DMS 273 (cell line): ENCODE measurements around the gene GCC1.
"Not testable (repeated sequence)": the region's sequence is repeated elsewhere in the genome, so short reads cannot be mapped to it uniquely, and the experiment has no call there.

Experiments
- DNase-seq: peaks from one replicate; lab custom pipeline; 2025; ENCODE audit not compliant: unreplicated experiment; lab: John Stamatoyannopoulos, UW

The GCC1 gene

DNA sequence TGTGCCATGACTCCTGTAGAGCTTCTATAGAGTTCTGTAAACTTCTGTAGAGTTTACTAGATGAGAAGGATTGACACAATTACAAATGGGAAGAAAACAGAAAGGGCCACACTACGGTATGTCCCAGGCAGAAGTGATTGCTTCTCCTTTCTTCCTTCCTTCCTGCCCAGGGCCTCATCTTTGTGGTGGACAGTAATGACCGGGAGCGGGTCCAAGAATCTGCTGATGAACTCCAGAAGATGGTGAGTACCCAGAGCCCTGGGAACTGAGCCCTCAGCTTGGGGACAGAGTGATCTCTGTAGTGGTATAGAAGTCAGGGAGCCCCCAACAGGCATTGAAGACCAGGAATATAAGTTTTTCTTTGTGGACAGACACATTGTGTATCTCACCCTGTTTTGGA, 4.5 kb upstream of the GCC1 start:
- DNase-seq = no peak

- peak; percentile 81 for DNase-seq
These were observed 3.5 kb upstream of the GCC1 start for GRCh38 chr7:127588697-127589482.

GRCh38 chr7:127588019-127588696, 2.8 kb upstream of the GCC1 start, which contains the start of gene ARF5:
TSS of gene ARF5 (plus strand) at chr7:127588411. CDS start at chr7:127588499, 88 bp downstream.
- peak; percentile 96 for DNase-seq

DNA sequence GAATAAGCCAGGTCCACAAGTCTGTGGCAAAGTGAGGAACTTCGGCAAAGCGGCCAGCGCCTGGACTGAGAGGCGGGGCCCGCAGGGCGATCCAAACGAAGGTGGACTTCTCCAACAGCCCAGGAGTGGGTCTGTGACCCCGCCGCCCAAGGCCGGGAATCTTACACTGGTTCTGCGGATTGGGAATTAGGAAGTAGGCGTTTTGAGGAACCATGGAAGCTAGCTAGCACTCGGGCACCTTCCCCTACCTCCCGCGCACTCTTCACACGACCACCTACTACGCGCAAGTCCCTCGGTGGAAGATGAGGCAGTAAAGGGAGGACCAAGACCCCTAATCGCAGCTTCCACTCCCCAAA, 2.2 kb upstream of the GCC1 start:
- DNase-seq = peak; percentile 48

DNA sequence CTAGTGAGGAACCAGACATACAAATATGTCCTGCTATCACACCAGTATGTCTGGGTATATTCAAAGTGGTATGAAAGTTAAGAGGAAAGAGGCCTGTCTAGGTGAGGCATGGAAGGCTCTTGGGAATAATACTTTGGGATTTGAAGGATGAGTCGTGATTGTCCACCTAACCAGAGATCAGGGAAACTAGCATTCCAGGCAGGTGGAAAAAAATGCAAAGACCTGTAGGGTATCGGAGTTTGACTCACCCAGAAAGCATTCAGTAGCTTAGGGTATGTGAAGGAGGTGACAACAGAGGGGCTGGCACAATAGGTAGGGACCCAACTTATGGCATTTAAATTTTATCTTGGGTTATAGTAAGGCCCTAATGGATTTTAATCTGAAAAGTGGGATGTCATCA, 950 bp upstream of the GCC1 start:
- no peak for DNase-seq

DNA sequence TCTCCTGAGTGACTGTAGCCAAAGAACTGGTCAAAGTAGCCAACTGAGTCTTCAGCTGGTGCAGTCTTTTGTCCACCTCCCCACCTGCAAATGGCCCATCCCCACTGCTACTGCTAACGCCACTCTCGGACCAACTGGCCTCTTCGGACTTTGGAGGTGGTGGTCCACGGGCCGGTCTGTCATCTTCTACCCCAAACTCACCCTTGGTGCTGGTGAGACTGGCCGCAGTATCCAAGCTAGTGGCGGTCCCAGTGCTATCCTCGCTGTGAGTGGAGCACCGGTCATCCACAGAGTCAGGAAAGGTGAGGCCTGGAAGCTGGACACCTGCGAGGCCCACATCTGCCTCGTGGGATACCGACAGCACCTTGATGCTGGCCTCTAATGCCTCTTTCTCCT, 750 bp downstream of the GCC1 start:
- DNase-seq = no peak

DNA sequence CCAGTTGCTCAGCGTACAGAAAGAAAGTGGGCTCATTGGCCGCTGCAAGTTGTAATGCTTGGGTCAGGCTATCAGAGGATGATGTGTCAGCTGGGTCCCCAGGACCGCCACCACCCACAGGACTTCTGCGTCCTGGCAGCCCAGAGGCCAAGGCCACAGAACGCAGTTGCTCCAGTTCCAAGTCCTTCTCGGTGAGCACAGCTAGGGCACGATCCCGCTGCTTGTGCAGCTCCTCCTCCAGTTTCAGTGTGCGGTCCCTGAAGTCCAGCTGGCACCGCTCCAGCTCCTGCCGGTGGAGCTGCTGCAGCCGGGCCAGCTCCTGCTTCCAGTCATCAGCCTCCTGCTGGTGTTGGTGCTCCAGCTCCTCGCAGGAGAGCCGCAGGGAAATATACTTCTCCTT, 3.0 kb downstream of the GCC1 start:
- DNase-seq = peak; percentile 65

GRCh38 chr7:127581716-127582115, 3.7 kb downstream of the GCC1 start:
- no peak for DNase-seq

- no peak for DNase-seq
These were observed 4.8 kb downstream of the GCC1 start for GRCh38 chr7:127580612-127581011.

DNA sequence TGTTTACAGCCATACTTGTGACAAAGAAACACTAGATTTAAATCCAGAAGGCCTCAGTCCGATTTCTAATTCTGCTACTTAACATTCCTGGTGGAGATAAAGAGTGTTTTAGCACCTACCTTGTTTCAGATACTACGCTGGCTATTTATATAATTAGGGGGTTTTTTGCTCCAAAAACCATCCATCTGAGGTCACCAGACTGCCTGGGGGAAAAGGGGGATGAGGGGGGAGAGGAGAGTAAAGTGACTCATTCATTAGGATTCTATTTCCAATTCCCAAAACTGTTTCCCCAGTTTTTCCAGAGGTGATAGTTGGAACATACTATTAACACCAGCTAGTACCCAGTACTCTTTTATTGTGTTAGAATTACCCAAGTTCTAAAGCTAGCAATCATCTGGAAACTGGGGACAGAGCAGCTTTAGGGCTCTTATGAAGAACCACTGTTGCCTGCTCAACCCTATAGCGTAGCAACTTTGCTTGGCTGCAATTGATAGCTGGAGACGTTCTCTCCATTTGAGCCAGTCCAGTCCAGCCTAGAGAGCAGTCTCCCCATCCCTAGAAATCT, 6.6 kb downstream of the GCC1 start:
- DNase-seq = no peak

DNA sequence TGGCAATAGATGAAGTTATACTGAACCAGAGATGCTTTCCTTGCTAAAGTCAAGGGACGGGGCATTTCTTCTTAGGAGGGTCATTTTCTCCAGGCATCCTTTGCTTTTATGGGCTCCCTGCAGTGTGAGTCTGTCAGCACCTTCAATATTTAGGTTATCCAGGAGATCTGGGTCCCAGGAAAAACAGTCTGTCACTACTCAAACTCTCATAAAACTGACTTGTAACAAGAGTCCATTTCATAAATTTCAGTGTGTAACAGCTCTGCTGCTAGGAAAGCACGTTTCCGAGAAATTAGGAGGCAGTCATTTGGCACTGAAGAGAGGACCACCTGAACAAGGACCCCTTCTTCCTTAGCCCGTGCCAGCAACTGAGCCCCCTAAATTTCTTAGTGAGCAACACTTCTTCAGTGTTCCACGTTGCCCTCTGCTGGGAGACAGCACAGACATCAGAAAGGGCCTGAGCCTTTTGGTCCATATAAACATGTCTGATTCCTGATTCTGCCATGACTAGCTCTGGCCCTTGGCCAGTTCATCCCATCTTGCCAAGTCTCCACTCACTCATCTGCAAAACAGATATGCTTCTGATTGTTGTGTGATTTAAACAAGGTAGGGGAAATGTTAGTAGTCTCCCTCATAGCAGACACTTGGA, 7.2 kb downstream of the GCC1 start:
- peak; percentile 55 for DNase-seq

DNA sequence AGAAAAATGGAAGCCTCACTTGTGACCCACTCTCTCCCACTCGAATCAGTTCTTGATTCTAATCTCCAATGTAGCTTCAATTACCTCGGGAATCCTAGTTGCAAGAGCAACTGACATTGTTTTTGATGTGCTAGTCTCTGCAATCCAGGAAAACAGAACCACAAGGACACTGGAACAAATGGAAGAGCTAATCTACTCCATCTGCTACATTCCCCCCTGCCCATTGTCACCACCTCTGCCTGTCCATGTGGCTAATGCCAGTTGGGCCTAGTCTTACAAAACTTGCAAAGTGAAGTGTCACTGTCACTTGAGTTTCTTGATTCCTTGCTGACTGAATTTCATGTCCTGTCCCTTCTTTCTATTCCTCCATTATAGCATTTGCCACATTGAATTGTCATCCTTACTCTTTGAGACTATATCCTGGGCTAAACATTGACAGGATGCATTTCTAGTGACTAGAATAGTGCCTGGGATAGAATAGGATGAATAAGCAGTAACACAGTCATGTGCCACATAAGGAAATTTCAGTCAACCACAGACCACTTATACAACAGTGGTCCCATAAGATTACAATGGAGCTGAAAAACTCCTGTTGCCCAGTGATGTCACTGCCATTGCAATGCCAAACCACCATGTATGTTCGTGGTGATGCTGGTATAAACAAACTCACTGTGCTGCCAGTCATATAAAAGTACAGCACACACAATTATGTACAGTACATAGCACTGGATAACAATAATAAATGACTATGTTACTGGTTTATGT, 13.5 kb downstream of the GCC1 start:
- DNase-seq = no peak

GRCh38 chr7:127568034-127568433, 17.4 kb downstream of the GCC1 start:
- DNase-seq = not testable (repeated sequence)

DNA sequence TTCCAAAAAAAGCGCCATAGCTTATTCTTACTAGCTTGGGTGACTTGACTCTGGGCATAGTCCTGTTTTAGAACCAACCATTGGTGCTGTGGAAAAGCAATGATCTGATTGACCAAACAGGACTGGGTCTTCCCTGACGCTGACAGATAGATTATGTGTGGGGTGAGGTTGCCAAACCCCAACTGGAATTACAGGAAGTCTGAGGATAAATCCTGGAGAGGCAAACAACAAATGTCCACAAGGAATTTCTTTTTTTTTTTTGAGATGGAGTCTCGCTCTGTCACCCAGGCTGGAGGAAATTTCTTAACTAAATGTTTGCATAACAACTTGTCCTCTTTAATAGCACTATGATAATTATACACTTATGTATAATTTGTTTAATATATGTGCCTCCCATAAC, 19.2 kb downstream of the GCC1 start:
- DNase-seq = no peak

- DNase-seq = peak; percentile 18
These were observed 27.6 kb downstream of the GCC1 start for GRCh38 chr7:127557803-127558202.

GRCh38 chr7:127556404-127556803, 29.0 kb downstream of the GCC1 start:
- no peak for DNase-seq

DNA sequence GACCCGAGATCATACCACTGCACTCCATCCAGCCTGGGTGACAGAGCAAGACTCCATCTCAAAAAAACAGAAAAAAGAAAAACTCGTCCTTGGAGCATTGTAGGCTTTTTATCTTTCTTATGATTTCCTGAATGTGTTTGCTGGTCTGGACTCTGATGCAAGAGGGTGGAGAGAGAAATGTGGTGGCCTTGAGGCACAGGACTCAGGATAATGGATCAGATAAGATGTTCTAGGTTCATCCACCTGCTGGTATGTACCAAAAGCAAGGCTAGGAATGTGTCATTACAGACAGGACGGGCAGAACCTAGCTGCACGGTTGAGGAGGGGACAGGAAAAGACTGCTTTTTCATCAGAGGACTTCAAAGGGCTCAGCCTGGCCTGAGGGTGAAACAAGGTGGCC, 33.5 kb downstream of the GCC1 start:
- no peak for DNase-seq

DNA sequence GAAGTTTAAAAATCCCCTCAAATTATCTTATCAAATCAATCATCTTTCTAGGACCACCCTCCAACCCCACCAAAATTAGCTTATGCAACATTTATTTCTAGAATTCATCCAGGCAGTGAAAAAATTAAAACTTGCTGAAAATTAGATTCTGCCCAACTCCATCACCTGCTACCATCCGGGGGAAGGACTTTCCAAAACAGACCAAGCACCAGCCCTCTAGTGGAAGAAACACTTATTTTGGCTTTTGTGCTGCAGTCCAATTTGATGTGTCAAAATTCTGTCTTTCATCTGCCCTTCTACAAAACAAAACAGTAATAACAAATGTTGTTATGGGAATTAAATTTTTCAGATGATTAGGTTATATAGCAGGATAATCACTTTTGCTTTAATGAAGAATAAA, 35.1 kb downstream of the GCC1 start:
- peak; percentile 48 for DNase-seq

- DNase-seq = no peak
These were observed 39.1 kb downstream of the GCC1 start for GRCh38 chr7:127546313-127546712.

GRCh38 chr7:127541548-127541947, 43.8 kb downstream of the GCC1 start:
- DNase-seq = no peak

GRCh38 chr7:127540461-127540860, 44.9 kb downstream of the GCC1 start:
- DNase-seq = not testable (repeated sequence)
